IMR-90 (cell line): ENCODE results near the gene PITPNC1. TPM values are rescaled to one million over a fixed set of nuclear protein-coding genes. Genes with fewer than 3 reads are reported as not detected.

ENCODE experiments used
- ATAC-seq: fragments of 200-7000 bp; cut with Tn5 transposase; 2 replicates; pipeline ENCODE4 v1.9.1; 2020; ENCODE audit warnings: low read depth, mild to moderate bottlenecking, moderate library complexity
- BruUV-seq: library from RNA; stranded (reverse); fragments of 400-500 nt; replicated peaks from 2 replicates; lab custom pipeline; 2021; lab: Mats Ljungman, UMichigan
- CTCF ChIA-PET: fragments of 300-600 bp; formaldehyde crosslinking; extraction: SDS; loops from one replicate; lab custom pipeline; 2021; ENCODE audit warnings: antibody characterized with exemption; lab: Yijun Ruan, JAX
- POLR2A ChIA-PET: fragments of 300-600 bp; sonication (Branson Sonifier 250); formaldehyde crosslinking; loops from one replicate; lab custom pipeline; 2022; ENCODE audit warnings: antibody characterized with exemption; ENCODE audit not compliant: unreplicated experiment; lab: Charles Lee
- DNase-seq: peaks from one replicate; pipeline ENCODE4 v3.0.0; 2013
- H2AFZ ChIP-seq: replicated peaks from 2 replicates; pipeline ENCODE3; 2013; ENCODE audit warnings: low read length, mild to moderate bottlenecking; ENCODE audit not compliant: poor library complexity
- H2AK5ac ChIP-seq: 2 replicates; pipeline ENCODE4 v1.6.1; 2013; ENCODE audit warnings: low read depth, low read length, inconsistent platforms
- H2AK9ac ChIP-seq: replicated peaks from 2 replicates; pipeline ENCODE3; 2013; ENCODE audit warnings: mild to moderate bottlenecking, low read depth, low read length, moderate library complexity; ENCODE audit not compliant: poor library complexity
- H2BK120ac ChIP-seq: 2 replicates; pipeline ENCODE4 v1.6.1; 2013; ENCODE audit warnings: low read depth, low read length, inconsistent platforms
- H2BK15ac ChIP-seq: 3 replicates; pipeline ENCODE4 v1.6.1; 2013; ENCODE audit warnings: low read depth, low read length, inconsistent platforms
- H2BK20ac ChIP-seq: 2 replicates; pipeline ENCODE4 v1.6.1; 2013; ENCODE audit warnings: low read depth, mild to moderate bottlenecking, inconsistent platforms, low read length, moderate library complexity
- H2BK5ac ChIP-seq: 2 replicates; pipeline ENCODE4 v1.6.1; 2013; ENCODE audit warnings: mild to moderate bottlenecking, low read depth, low read length, inconsistent platforms; ENCODE audit not compliant: poor library complexity, severe bottlenecking
- H3K14ac ChIP-seq: replicated peaks from 2 replicates; pipeline ENCODE4 v1.6.1; 2013; ENCODE audit warnings: low read depth, low read length, inconsistent platforms
- H3K18ac ChIP-seq: 2 replicates; pipeline ENCODE4 v1.6.1; 2013; ENCODE audit warnings: low read depth, low read length, control low read depth
- H3K23ac ChIP-seq: 2 replicates; pipeline ENCODE4 v1.6.1; 2013; ENCODE audit warnings: low read depth, low read length, inconsistent platforms
- H3K27ac ChIP-seq: 2 replicates; pipeline ENCODE4 v1.5.1; 2013; ENCODE audit warnings: mild to moderate bottlenecking, control low read depth, low read length; ENCODE audit not compliant: insufficient read depth
- H3K27me3 ChIP-seq: 2 replicates; pipeline ENCODE4 v1.6.1; 2013; ENCODE audit warnings: low read length; ENCODE audit not compliant: control insufficient read depth, insufficient read depth
- H3K36me3 ChIP-seq: 2 replicates; pipeline ENCODE4 v1.6.1; 2013; ENCODE audit warnings: low read length, mixed read lengths; ENCODE audit not compliant: control insufficient read depth, insufficient read depth
- H3K4ac ChIP-seq: 2 replicates; pipeline ENCODE4 v1.6.1; 2013; ENCODE audit warnings: low read depth, low read length, inconsistent platforms
- H3K4me1 ChIP-seq: 2 replicates; pipeline ENCODE4 v1.6.1; 2013; ENCODE audit warnings: low read length, mixed read lengths; ENCODE audit not compliant: control insufficient read depth, insufficient read depth
- H3K4me2 ChIP-seq: 2 replicates; pipeline ENCODE4 v1.6.1; 2013; ENCODE audit warnings: low read depth, mild to moderate bottlenecking, control low read depth, low read length, moderate library complexity
- H3K4me3 ChIP-seq: 2 replicates; pipeline ENCODE4 v1.5.1; 2013; ENCODE audit warnings: low read depth, mild to moderate bottlenecking, control low read depth, low read length, moderate library complexity; ENCODE audit not compliant: insufficient read depth
- H3K56ac ChIP-seq: 2 replicates; pipeline ENCODE4 v1.6.1; 2013; ENCODE audit warnings: low read length, inconsistent platforms; ENCODE audit not compliant: insufficient read depth; ENCODE audit errors: extremely low read depth
- H3K79me1 ChIP-seq, 2 experiments: 2 replicates each; pipeline ENCODE4 v1.6.1; 2013; ENCODE audit warnings: low read length in 2 of 2, inconsistent platforms in 1 of 2, low read depth in 1 of 2
- H3K9ac ChIP-seq: 2 replicates; pipeline ENCODE4 v1.6.1; 2013; ENCODE audit warnings: low read depth, low read length, control low read depth
- H3K9me1 ChIP-seq: 2 replicates; pipeline ENCODE4 v1.6.1; 2013; ENCODE audit warnings: low read length, inconsistent platforms; ENCODE audit not compliant: insufficient read depth
- H3K9me3 ChIP-seq: 2 replicates; pipeline ENCODE4 v1.6.1; 2013; ENCODE audit warnings: low read length; ENCODE audit not compliant: control insufficient read depth, insufficient read depth
- H4K20me1 ChIP-seq: 2 replicates; pipeline ENCODE4 v1.6.1; 2013; ENCODE audit warnings: low read length, inconsistent platforms; ENCODE audit not compliant: insufficient read depth
- H4K5ac ChIP-seq: 2 replicates; pipeline ENCODE4 v1.6.1; 2013; ENCODE audit warnings: mild to moderate bottlenecking, low read depth, low read length, control low read depth
- H4K8ac ChIP-seq, 2 experiments: 2 replicates each; pipeline ENCODE4 v1.6.1; 2013; ENCODE audit warnings: low read depth in 2 of 2, low read length in 2 of 2, control low read depth in 1 of 2, inconsistent platforms in 1 of 2
- H4K91ac ChIP-seq: 2 replicates; pipeline ENCODE4 v1.6.1; 2013; ENCODE audit warnings: low read depth, low read length, inconsistent platforms; ENCODE audit not compliant: insufficient read depth
- BHLHE40 ChIP-seq: fragments of 150-350 bp; IDR thresholded peaks from 2 replicates; pipeline ENCODE4 v1.6.1; 2016; ENCODE audit warnings: mild to moderate bottlenecking, low read depth, low read length
- CEBPB ChIP-seq: IDR thresholded peaks from 2 replicates; pipeline ENCODE4 v1.6.1; 2012; ENCODE audit warnings: low read depth, low read length, improper control_type of control experiment
- CTCF ChIP-seq: conservative IDR thresholded peaks from 2 replicates; pipeline ENCODE4 v1.5.1; 2012; ENCODE audit warnings: mild to moderate bottlenecking, low read depth, low read length, improper control_type of control experiment
- MAFK ChIP-seq: IDR thresholded peaks from 2 replicates; pipeline ENCODE4 v1.6.1; 2012; ENCODE audit warnings: low read depth, low read length, improper control_type of control experiment
- MAZ ChIP-seq: IDR thresholded peaks from 2 replicates; pipeline ENCODE4 v1.6.1; 2012; ENCODE audit warnings: low read depth, mild to moderate bottlenecking, low read length, improper control_type of control experiment, moderate library complexity, borderline replicate concordance
- MXI1 ChIP-seq: IDR thresholded peaks from 2 replicates; pipeline ENCODE4 v1.6.1; 2012; ENCODE audit warnings: low read depth, mild to moderate bottlenecking, low read length, moderate library complexity, borderline replicate concordance
- NFE2L2 ChIP-seq: fragments of 150-350 bp; IDR thresholded peaks from 2 replicates; pipeline ENCODE4 v1.6.1; 2016; ENCODE audit warnings: low read depth, mild to moderate bottlenecking, low read length
- POLR2A ChIP-seq: IDR thresholded peaks from 2 replicates; pipeline ENCODE4 v1.6.1; 2012; ENCODE audit warnings: mild to moderate bottlenecking, low read depth, low read length
- RFX5 ChIP-seq: IDR thresholded peaks from 2 replicates; pipeline ENCODE4 v1.8.0; 2012; ENCODE audit warnings: low read depth, mild to moderate bottlenecking, low read length, moderate library complexity
- SMC3 ChIP-seq: fragments of 150-350 bp; IDR thresholded peaks from 2 replicates; pipeline ENCODE4 v1.6.1; 2016; ENCODE audit warnings: low read depth, mild to moderate bottlenecking, antibody characterized with exemption, low read length, moderate library complexity
- USF2 ChIP-seq: fragments of 150-350 bp; IDR thresholded peaks from 2 replicates; pipeline ENCODE4 v1.6.1; 2017; ENCODE audit warnings: mild to moderate bottlenecking, antibody characterized with exemption, low read length, low read depth
- WGBS, 2 experiments: methylation state at CpG; one replicate each; pipeline versions ENCODE4 v1.1.5 to v1.1.7; 2013; ENCODE audit warnings: missing lambda C conversion rate in 2 of 2; ENCODE audit not compliant: insufficient read length in 1 of 2; ENCODE audit errors: extremely low coverage in 2 of 2; 5-methylcytosine and 5-hydroxymethylcytosine counted together
- dilution Hi-C: fragments of 300-500 bp; cut with HindIII; formaldehyde crosslinking; loops from one replicate; pipeline ENCODE4 v1.14.3; 2018; ENCODE audit warnings: low sequenced_read_pairs; ENCODE audit not compliant: unreplicated experiment
- in situ Hi-C: fragments of 300-500 bp; cut with MboI; formaldehyde crosslinking; loops from 3 replicates; pipeline ENCODE4 v1.14.3; 2019; ENCODE audit warnings: low sequenced_read_pairs, inconsistent platforms, mixed read lengths
- intact Hi-C: fragments of 100-400 bp; cut with micrococcal nuclease; formaldehyde crosslinking; loops from 2 replicates; pipeline ENCODE4 v1.10.0; 2022
- polyA plus RNA-seq, 3 experiments: library from polyadenylated mRNA; depleted of rRNA; stranded (reverse); fragments of >200 nt; gene quantifications; 2 replicates each; pipeline ENCODE4 v1.2.3, GENCODE V29; 2012; ENCODE audit warnings: low replicate concordance in 1 of 3
- total RNA-seq: library from RNA; depleted of rRNA; stranded (reverse); fragments of >200 nt; gene quantifications from 2 replicates; pipeline ENCODE4 v1.2.3, GENCODE V29; 2012

The PITPNC1 gene
- total and polyA plus RNA-seq, 2 of the 4 experiments (the other 2 are of a cell fraction): 4.1 TPM

GRCh38 chr17:67471118-67471517, 94.0 kb downstream of the PITPNC1 start:
- Histone ChIP-seq H3K27ac (no peak overlapping the region), H2BK20ac (no peak overlapping the region), H3K23ac (no peak overlapping the region), H2AK5ac (no peak overlapping the region), H4K20me1 (no peaks in the 10 kb centered on the region), H3K9me1 (no peaks in the 10 kb centered on the region), H3K4me2 (no peak overlapping the region), H2AK9ac (no peak overlapping the region), H3K9me3 (no peaks in the 10 kb centered on the region), H3K27me3 (no peaks in the 10 kb centered on the region), H3K14ac (no peak overlapping the region), H3K18ac (no peak overlapping the region), H2BK120ac (no peak overlapping the region), H3K36me3 (no peaks in the 10 kb centered on the region), H3K56ac (no peak overlapping the region), H4K91ac (no peak overlapping the region), H2BK5ac (no peak overlapping the region), H2AFZ (no peak overlapping the region), H3K4ac (no peak overlapping the region), H2BK15ac (no peak overlapping the region), H3K9ac (no peak overlapping the region), H3K4me3 (no peak overlapping the region), H3K79me1 (peaks cover 0 to 24% of the 10 kb centered on the region in 2 experiments; a peak in 2 of 4 replicates), H4K5ac (no peak overlapping the region), H3K4me1 (no peaks in the 10 kb centered on the region; the same call in 1 of the 2 replicates), H4K8ac (no peak overlapping the region)
- in situ Hi-C loops: no loop called here
- no CpG with 5 or more reads among the region's 1 CpG for WGBS, 2 experiments
- no TSS peak for BruUV-seq
- no peak for DNase-seq
- TF ChIP-seq MXI1: no peak
- no peak for TF ChIP-seq NFE2L2
- no peak for TF ChIP-seq BHLHE40
- no peak for TF ChIP-seq CTCF
- no peak for TF ChIP-seq MAZ
- TF ChIP-seq USF2: no peak
- TF ChIP-seq CEBPB: no peak
- TF ChIP-seq RFX5: no peak
- TF ChIP-seq MAFK: no peak
- TF ChIP-seq POLR2A: no peak
- TF ChIP-seq SMC3: no peak
- CTCF ChIA-PET: no interaction called here
- POLR2A ChIA-PET: no interaction called here
- no peak for ATAC-seq
- intact Hi-C loops: loop anchor here (10.0 kb wide), 1 partner anchor 214 kb away; no protein-coding TSS in a partner anchor
- dilution Hi-C loops: no loop called here
